GM21529 (cell line): ENCODE measurements around the gene RNU1-4.
"Not testable (repeated sequence)": the region's sequence is repeated elsewhere in the genome, so short reads cannot be mapped to it uniquely, and the experiment has no call there.

Experiments used
- ATAC-seq: cut with Tn5 transposase; IDR thresholded peaks from one replicate; pipeline ENCODE4 v1.9.1; 2021; ENCODE audit not compliant: unreplicated experiment

The RNU1-4 gene

GRCh38 chr1:16707130-16708093 lies 32.9 kb upstream of the RNU1-4 start:
- not testable (repeated sequence) for ATAC-seq

DNA sequence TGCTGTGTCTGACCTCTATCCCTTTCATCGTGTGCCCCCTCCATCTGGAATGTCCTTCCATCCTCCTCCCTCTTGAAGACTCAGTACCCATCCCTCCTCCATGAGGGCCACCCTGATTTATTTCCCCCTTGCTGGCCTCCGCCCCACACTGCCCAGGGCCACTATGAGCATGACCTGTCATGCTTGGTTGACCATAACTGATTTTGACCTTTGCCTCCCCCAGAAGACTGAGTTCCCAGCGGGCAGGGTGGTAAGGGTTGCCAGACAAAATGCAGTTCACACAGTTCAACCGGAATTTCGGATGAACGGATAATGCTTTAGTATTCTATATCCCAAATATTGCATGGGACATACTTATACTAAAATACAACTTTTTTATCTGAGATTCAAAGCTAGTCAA lies 31.6 kb upstream of the RNU1-4 start:
- ATAC-seq = not testable (repeated sequence)

- ATAC-seq = not testable (repeated sequence)
These were observed 30.6 kb upstream of the RNU1-4 start for GRCh38 chr1:16709659-16710087.

DNA sequence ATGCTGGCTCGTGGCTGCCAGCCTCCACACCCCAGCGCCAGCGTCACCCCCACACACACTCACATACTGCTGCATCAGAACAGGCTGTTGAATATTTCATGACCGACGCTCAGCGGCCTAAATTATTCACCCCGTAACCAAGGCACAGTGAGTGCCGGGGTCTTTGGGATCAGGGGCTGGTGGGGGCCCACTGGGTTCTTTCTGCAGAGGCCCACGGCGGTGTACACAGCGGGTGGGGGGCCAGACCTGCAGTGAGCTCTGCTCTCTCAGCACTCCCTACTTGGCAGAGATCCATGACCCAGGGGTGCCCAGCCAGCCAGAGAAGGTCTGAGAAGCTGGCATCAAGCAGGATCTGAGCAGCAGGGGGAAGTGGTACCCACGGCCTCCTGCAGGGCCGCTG lies 29.7 kb upstream of the RNU1-4 start:
- ATAC-seq = not testable (repeated sequence)

DNA sequence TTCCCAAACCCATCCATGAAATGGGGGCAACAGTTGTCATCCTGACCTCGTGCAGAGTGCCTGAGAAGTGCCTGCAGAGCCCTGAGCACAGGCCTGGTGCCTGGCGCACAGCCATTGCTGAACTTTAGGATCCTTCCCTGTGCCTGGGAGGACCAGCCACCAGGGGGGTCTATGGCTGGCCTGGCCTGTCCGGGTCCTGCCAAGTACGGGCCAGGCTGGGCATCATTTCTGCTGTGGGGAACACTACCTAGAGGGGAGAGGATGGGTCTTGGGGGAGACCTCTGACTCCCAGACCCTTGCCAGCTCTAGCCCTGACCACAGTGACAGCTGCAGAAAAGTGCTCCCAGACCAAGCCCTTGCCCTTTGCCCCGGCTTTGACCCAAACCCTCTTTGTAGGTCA lies 28.2 kb upstream of the RNU1-4 start:
- not testable (repeated sequence) for ATAC-seq

- ATAC-seq = not testable (repeated sequence)
These were observed 27.7 kb upstream of the RNU1-4 start for GRCh38 chr1:16712582-16712981.

DNA sequence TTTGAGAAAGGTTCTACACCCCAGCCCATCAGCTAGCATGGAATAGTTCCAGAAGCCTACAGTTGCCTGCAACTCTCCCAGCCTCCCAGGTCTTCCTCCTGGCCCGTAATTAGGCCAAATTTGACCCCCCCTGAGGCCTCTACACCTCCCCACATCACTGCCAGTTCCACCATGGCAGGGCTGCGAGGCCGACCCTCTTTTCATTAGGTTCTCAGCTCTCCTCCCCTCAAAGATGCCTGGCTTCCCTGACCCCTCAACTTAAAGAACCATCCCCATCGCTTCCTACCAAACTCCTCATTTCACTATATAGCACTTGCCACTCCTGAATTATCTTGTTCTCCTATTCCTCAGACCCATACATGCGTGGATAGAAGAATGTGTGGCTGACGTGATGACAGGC lies 27.3 kb upstream of the RNU1-4 start:
- ATAC-seq = not testable (repeated sequence)

DNA sequence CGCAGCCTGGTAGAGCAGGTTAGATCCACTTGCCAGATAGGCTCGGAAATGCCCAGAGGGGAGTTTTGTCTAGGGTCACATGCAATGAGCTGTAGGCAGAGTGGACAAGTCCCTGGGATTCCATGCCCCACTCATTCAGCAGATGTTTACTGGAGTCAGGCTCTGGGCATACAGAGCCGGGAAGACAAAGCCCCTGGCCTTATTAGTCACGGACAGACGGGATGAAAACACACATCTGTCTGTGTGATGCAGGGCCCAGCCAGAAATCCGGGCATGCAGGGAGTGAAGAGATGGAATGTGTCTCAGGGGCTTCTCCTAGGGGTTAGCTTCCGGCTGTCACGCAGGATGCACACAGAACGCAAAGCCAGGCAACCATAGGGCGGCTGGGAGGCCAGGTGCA lies 26.8 kb upstream of the RNU1-4 start:
- not testable (repeated sequence) for ATAC-seq

- ATAC-seq = no peak
These were observed 23.5 kb upstream of the RNU1-4 start for GRCh38 chr1:16716691-16717335.

DNA sequence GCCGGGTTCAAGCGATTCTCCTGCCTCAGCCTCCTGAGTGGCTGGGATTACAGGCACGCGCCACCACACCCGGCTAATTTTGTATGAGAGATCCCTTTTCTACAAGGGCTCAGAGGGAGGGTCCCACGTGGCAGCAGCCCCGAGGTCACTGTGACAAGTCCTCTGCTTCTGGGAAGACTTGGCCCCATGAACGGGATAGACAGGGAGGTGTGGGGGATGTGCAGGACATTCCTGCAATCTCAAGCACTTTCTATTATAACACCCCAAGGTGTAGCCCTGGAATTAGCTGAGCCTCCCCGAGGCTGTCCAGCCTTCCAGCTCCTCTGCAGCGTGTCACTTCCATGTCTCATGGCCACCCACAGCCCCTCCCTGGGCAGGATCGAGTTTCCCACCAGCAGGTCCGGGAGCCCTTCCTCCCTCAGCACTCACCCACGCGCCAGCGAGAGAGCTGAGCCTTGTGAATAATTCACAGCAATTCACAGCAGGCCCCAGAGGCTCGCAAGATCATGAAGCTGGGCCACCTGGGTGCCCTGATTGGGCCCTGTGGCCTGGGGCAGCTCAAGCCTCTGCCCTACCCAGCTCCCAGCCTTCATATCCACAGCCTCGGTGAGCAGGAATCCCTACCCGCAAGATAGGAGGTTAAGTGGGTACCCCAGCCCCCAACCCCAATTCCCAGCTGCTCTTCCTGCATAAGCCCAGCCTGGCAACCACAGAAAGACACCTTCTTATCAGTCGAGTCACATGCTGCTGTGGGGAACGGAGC lies 22.8 kb upstream of the RNU1-4 start:
- no peak for ATAC-seq

DNA sequence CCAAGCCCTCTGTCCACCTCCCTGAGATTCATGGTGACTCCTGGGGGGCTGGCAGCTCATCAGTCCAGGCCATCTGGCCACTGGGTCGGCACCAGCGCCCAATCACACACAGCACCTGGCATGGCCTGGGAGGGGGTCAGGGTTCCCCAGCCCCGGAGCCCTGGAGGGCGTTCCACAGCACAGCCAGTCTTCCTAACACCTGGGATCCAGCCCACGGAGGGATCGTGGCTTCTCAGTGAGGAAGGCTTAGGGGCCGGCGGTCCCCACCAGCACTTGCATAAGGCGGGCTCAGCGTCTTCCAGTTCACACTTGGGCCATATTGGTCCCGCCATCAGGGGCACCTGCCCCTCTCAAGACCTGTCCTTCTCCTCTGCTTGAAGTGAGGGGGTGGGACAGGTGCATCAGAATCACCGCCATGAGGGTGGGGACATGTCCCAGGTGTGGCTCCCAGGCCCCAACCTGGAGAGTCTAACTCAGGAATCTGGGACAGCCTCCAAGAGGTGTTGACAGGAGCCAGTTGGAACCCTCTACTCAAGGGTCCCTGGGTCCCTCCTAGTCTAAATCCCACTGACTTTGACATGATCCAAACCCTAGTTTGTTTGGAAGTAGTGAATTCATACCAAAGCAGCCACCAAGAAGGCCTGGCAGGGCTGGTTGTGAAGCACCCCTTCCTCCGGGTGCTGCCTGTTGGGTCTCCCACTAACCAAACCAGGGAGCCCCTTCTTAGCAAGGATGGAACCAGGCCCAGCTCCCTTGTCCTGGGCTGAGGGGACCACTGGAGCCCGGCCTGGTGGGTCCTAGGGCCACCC lies 22.0 kb upstream of the RNU1-4 start:
- ATAC-seq = not testable (repeated sequence)

DNA sequence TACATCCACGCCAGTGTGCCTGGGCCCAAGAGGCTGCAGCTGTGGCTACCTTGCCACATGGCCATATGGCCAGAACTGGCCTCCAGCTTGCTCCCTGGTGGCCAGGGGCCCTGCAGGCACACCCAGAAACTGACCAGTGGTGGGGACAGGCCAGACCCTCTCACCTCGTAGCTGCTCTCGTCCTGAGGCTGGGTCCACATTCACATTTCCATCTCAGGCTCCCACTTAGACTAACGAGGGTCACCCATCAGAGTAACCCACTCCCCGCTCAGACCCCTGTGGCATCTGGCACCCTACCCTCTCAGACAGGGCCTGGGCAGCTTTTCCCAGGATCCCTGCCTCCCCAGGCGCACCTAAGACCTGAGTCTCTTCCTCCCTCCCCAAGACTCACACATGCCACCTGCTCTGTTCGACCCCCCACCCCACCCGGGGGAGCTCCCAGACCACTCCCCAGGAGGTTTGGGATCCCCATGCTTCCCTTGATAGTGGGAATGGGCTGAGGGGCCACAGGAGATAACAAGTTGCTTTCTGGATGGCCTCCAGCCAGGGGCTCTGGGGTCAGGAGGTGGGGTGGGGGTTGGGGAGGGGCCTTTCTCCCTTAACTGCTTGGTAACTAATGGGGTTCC lies 21.3 kb upstream of the RNU1-4 start:
- ATAC-seq = no peak

- no peak for ATAC-seq
These were observed 20.6 kb upstream of the RNU1-4 start for GRCh38 chr1:16719571-16720350.

DNA sequence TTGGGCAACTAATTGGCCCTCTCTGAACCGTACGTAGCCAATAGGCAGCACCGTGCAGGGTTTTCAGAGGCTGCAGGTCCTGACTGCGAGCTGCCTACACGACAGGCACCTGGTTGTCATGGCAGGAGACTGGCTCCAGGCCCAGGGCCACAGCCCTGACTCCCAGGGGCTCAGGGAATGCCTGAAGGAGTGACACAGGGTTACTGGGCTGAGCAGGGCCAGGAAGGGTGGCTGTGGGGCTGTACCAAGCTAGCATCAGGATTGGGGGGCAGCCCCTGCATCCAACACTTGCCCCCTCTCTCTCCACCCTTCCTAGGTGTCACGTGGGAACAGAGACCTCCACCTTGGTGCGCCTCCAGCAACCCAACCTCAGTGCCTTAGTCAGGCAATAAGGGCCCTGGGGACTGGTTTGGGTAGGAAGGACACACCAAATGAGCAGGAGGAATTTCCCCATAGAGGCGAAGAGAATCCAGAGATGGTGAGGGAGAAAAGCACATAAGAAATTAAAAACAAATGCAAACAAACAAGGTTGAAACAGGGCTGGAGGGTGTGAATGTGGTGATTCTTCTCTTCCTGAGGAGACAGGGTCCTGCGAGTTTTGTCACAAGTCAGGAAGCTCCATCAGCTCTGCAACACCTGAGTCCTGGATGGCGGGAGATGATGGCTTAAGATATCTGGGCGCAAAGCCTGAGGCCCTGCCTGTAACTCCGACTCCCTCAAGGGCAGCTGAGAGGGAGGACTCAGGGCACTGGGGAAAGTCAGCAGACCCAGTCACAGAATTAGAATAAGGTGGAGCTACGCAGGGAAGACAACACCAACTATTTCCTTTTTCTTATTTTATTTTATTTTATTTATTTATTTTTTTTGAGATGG lies 19.7 kb upstream of the RNU1-4 start:
- ATAC-seq = no peak

DNA sequence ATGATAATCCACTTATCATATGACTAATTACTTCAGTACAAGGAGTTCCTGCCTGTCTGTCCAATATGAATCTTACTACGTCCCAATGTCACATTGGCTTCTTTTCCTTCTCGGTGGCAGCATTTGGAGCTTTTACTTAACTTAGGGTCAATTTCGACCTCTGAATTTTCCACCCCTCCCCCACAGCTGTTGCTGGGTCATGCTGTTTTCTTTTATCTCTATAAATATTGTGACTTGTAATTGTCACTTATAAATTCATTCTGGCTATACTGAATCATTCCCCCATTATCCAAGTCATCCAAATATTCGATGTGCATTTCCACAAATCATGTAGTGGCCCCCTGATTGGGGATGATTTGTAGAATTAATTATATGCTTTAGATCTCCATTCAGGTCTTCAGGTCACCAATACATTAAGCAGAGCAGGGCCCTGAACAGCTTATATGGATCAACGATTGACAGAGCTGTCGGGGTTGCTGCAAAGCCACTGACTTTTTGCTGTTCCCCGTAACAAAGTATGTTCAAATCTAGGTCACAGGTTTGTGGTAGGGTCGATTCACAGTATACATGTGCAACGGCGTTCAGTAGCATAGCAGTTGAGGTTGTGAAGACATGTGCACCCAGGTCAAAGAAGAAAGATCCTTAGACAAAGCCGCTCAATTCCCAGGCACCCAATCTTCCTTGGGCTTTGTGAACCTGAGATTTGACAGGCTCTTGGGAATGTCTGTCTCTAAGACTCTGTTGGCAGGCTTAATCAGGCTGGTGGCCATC lies 18.3 kb upstream of the RNU1-4 start:
- no peak for ATAC-seq

GRCh38 chr1:16724718-16725438 lies 15.4 kb upstream of the RNU1-4 start:
- ATAC-seq = no peak
